GM12878 (cell line): Measurements from ENCODE around the gene CFAP65. TPM values are rescaled to one million over a fixed set of nuclear protein-coding genes. Genes with fewer than 3 reads are reported as not detected.

Experiments
- ATAC-seq: fragments of 200-7000 bp; cut with Tn5 transposase; 3 replicates; pipeline ENCODE4 v1.9.1; 2020; ENCODE audit warnings: mild to moderate bottlenecking, moderate library complexity
- BruUV-seq: library from RNA; stranded (reverse); fragments of 400-500 nt; replicated peaks from 2 replicates; lab custom pipeline; 2021; lab: Mats Ljungman, UMichigan
- CTCF ChIA-PET: fragments of 300-600 bp; sonication (Branson Sonifier 250); formaldehyde crosslinking; extraction: SDS; loops from one replicate; lab custom pipeline; 2021; ENCODE audit warnings: inconsistent platforms; lab: Yijun Ruan, JAX
- POLR2A ChIA-PET: fragments of 350-600 bp; formaldehyde crosslinking; extraction: SDS; loops from one replicate; lab custom pipeline; 2021; ENCODE audit warnings: inconsistent platforms; lab: Charles Lee
- RAD21 ChIA-PET: fragments of 300-600 bp; sonication (Branson Sonifier 250); formaldehyde crosslinking; loops from one replicate; lab custom pipeline; 2023; ENCODE audit warnings: antibody characterized with exemption; ENCODE audit not compliant: unreplicated experiment; lab: Charles Lee
- SMC1A ChIA-PET: fragments of 300-600 bp; sonication (Branson Sonifier 250); formaldehyde crosslinking; loops from one replicate; lab custom pipeline; 2023; ENCODE audit not compliant: unreplicated experiment, uncharacterized antibody; lab: Charles Lee
- DNase-seq: peaks from one replicate; pipeline ENCODE4 v3.0.0-alpha.2; 2011; ENCODE audit warnings: low read depth, low spot score
- FAIRE-seq: peaks from 3 replicates; lab custom pipeline; 2011; peaks lifted over from hg19 to GRCh38; lab: Jason Lieb, UNC
- H2AFZ ChIP-seq: 2 replicates; pipeline ENCODE4 v1.6.0; 2011; ENCODE audit warnings: low read depth, low read length, control low read depth; ENCODE audit not compliant: control insufficient read depth
- H3K27ac ChIP-seq: 2 replicates; pipeline ENCODE4 v1.5.1; 2011; ENCODE audit warnings: control low read depth; ENCODE audit not compliant: control insufficient read depth, insufficient read depth
- H3K27me3 ChIP-seq, 2 experiments: replicated peaks in 1 of 2; 2 replicates each; pipeline versions ENCODE4 v1.6.0 to v1.6.1; 2011; ENCODE audit warnings: low read length in 1 of 2; ENCODE audit not compliant: control insufficient read depth in 2 of 2, insufficient read depth in 2 of 2
- H3K36me3 ChIP-seq, 2 experiments: 2 replicates each; pipeline ENCODE4 v1.5.1; 2011; ENCODE audit warnings: low read length in 1 of 2; ENCODE audit not compliant: control insufficient read depth in 2 of 2, insufficient read depth in 2 of 2
- H3K4me1 ChIP-seq: 2 replicates; pipeline ENCODE4 v1.6.1; 2011; ENCODE audit warnings: mild to moderate bottlenecking, low read length, moderate library complexity, mixed read lengths; ENCODE audit not compliant: control insufficient read depth, insufficient read depth
- H3K4me2 ChIP-seq: 2 replicates; pipeline ENCODE4 v1.6.0; 2011; ENCODE audit warnings: control low read depth; ENCODE audit not compliant: control insufficient read depth, insufficient read depth
- H3K4me3 ChIP-seq: fragments of 200-600 bp; sonication (generic); 2 replicates; pipeline ENCODE4 v1.5.1; 2016
- H3K79me2 ChIP-seq: 2 replicates; pipeline ENCODE4 v1.6.0; 2011; ENCODE audit warnings: low read length; ENCODE audit not compliant: control insufficient read depth, insufficient read depth
- H3K9ac ChIP-seq: 2 replicates; pipeline ENCODE4 v1.8.0; 2011; ENCODE audit warnings: low read length, control low read depth, mixed read lengths; ENCODE audit not compliant: control insufficient read depth, insufficient read depth
- H3K9me3 ChIP-seq: replicated peaks from 3 replicates; pipeline ENCODE4 v1.5.1; 2011; ENCODE audit warnings: mild to moderate bottlenecking, low read length; ENCODE audit not compliant: control insufficient read depth, insufficient read depth
- H4K20me1 ChIP-seq: 2 replicates; pipeline ENCODE4 v1.6.0; 2011; ENCODE audit not compliant: control insufficient read depth, insufficient read depth
- CEBPZ ChIP-seq: fragments of 150-350 bp; IDR thresholded peaks from 2 replicates; pipeline ENCODE4 v1.6.1; 2016; ENCODE audit warnings: low read depth, low read length
- HDAC2 ChIP-seq: fragments of 200-600 bp; sonication (generic); IDR thresholded peaks from 2 replicates; pipeline ENCODE4 v1.6.1; 2017
- JUND ChIP-seq: IDR thresholded peaks from 2 replicates; pipeline ENCODE4 v1.6.1; 2012; ENCODE audit warnings: low read depth, mild to moderate bottlenecking, low read length, improper control_type of control experiment, moderate library complexity
- NFXL1 ChIP-seq: fragments of 450-650 bp; IDR thresholded peaks from 2 replicates; pipeline ENCODE4 v1.6.1; 2017; ENCODE audit warnings: antibody characterized with exemption, mild to moderate bottlenecking, borderline replicate concordance
- NKRF ChIP-seq: fragments of 450-650 bp; conservative IDR thresholded peaks from 2 replicates; pipeline ENCODE4 v1.6.1; 2017; ENCODE audit warnings: mild to moderate bottlenecking, moderate library complexity
- RELB ChIP-seq: fragments of 450-650 bp; IDR thresholded peaks from 2 replicates; pipeline ENCODE4 v1.6.1; 2017; ENCODE audit warnings: low read depth, mild to moderate bottlenecking, moderate library complexity
- SMAD5 ChIP-seq: IDR thresholded peaks from 2 replicates; pipeline ENCODE4 v1.6.1; 2016; ENCODE audit warnings: antibody characterized with exemption, low read depth
- SREBF1 ChIP-seq: IDR thresholded peaks from 2 replicates; pipeline ENCODE4 v1.6.1; 2012; ENCODE audit warnings: mild to moderate bottlenecking, low read length
- SREBF2 ChIP-seq: IDR thresholded peaks from 2 replicates; pipeline ENCODE4 v1.6.1; 2012; ENCODE audit warnings: mild to moderate bottlenecking, low read length
- STAT1 ChIP-seq: fragments of 450-650 bp; conservative IDR thresholded peaks from 2 replicates; pipeline ENCODE4 v1.6.1; 2014; ENCODE audit warnings: antibody characterized with exemption, mild to moderate bottlenecking
- ZNF622 ChIP-seq: fragments of 450-650 bp; IDR thresholded peaks from 2 replicates; pipeline ENCODE4 v1.6.1; 2017; ENCODE audit warnings: mild to moderate bottlenecking, inconsistent platforms
- WGBS: methylation state at CpG from one replicate; pipeline ENCODE4 v1.1.6; 2016; ENCODE audit warnings: low lambda C conversion rate; ENCODE audit not compliant: insufficient replicate concordance, insufficient coverage; ENCODE audit errors: missing lambda C conversion rate; 5-methylcytosine and 5-hydroxymethylcytosine counted together
- in situ Hi-C: fragments of 300-500 bp; cut with MboI; formaldehyde crosslinking; loops from 9 replicates; pipeline ENCODE4 v1.14.3; 2018; ENCODE audit warnings: mixed read lengths
- intact Hi-C: fragments of 100-400 bp; cut with micrococcal nuclease; formaldehyde crosslinking; loops from one replicate; pipeline ENCODE4 v1.14.2; 2022; ENCODE audit not compliant: unreplicated experiment
- polyA plus RNA-seq, 11 experiments: library from polyadenylated mRNA; depleted of rRNA in 4 of 11; unstranded in 6 of 11; stranded (reverse) in 5 of 11; fragments of >200 nt; fragmentation: Nextera tagmentation in 4 of 11; fragmentation: Illumina TruSeq in 1 of 11; extraction: Ambion mirVana in 4 of 11; extraction: Trizol in 1 of 11; gene quantifications; 1 replicate in 1 of 11; 2 replicates in 10 of 11; pipeline versions ENCODE4 v1.2.1 to v1.2.3, GENCODE V29; 2011 to 2016; ENCODE audit warnings: inconsistent platforms in 2 of 11, missing spikeins in 2 of 11, low read depth in 1 of 11
- total RNA-seq, 4 experiments: library from RNA; depleted of rRNA in 3 of 4; stranded (reverse); fragments of >200 nt in 3 of 4; fragmentation: Illumina TruSeq in 1 of 4; extraction: Trizol in 1 of 4; gene quantifications; 2 replicates each; pipeline versions ENCODE4 v1.2.1 to v1.2.3, GENCODE V29; 2013 to 2021
- TF ChIP-seq, protein P1 (sequence below): IDR thresholded peaks from 2 replicates; pipeline ENCODE4 v1.6.1; 2012; ENCODE audit warnings: low read depth, low read length, improper control_type of control experiment
- TF ChIP-seq, protein P2 (sequence below): fragments of 450-650 bp; formaldehyde crosslinking; IDR thresholded peaks from 2 replicates; pipeline ENCODE4 v1.5.0; 2022; ENCODE audit warnings: mild to moderate bottlenecking, missing genetic modification characterization

The CFAP65 gene
- total and polyA plus RNA-seq, 10 of the 15 experiments (the other 5 are each of a cell fraction or from before 2014, with no cell fraction given) = not detected

DNA sequence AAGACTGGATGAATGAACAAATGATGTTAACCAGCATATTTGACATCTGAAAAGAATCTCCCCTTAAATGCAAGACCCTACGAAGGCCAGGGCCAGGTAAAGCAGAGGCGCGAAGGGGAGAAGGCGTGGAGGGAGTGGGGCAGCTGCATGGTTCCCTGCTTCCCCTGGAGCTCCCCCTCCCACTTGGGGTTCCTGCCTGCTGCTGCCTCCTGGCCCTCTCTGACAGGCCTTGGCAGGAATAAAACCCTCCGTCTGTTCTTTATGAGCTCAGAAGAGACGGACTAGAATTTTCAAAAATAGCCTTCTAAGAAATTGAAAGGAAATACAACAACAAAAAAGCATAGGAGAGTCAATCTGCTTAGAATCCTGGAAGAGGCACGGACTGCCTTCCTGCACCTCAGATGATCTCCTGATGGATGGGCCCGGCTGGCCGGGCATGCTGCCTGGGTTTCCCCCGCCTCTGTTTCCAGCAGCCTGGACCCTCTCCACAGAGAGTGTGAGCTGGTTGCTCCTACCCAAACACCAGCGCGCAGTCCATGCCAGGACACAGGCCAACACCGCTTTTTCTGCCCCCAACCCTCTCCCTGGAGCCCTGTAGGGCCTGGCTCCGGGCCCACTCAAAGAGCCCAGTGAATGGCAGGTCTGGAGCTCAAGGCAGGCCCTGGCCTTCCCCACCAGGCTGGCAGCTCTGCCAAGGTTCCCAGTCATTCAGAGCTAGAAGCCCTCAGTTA lies 23.9 kb downstream of the CFAP65 start:
- DNase-seq = no peak
- ChIA-PET POLR2A (no interaction called here), SMC1A (no interaction called here), CTCF (interaction anchor here (0.9 to 1.5 kb wide), 3 partner anchors 12 to 137 kb away, joined by 3 to 4 read pairs (median 3); no protein-coding TSS in a partner anchor), RAD21 (no interaction called here)
- no peaks in the 10 kb centered on the region for H3K9me3 ChIP-seq
- WGBS = 39% methylated on average over 14 of the region's 14 CpGs
- no peaks in the 10 kb centered on the region for H3K79me2 ChIP-seq
- TF ChIP-seq SREBF1 (no peak), JUND (no peak), CEBPZ (no peak), HDAC2 (no peak), RELB (no peak), STAT1 (no peak), NKRF (no peak), SREBF2 (no peak), NFXL1 (no peak), ZNF622 (no peak), SMAD5 (no peak)
- TF ChIP-seq, protein P1, sequence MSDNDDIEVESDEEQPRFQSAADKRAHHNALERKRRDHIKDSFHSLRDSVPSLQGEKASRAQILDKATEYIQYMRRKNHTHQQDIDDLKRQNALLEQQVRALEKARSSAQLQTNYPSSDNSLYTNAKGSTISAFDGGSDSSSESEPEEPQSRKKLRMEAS = no peak
- TF ChIP-seq, protein P2, sequence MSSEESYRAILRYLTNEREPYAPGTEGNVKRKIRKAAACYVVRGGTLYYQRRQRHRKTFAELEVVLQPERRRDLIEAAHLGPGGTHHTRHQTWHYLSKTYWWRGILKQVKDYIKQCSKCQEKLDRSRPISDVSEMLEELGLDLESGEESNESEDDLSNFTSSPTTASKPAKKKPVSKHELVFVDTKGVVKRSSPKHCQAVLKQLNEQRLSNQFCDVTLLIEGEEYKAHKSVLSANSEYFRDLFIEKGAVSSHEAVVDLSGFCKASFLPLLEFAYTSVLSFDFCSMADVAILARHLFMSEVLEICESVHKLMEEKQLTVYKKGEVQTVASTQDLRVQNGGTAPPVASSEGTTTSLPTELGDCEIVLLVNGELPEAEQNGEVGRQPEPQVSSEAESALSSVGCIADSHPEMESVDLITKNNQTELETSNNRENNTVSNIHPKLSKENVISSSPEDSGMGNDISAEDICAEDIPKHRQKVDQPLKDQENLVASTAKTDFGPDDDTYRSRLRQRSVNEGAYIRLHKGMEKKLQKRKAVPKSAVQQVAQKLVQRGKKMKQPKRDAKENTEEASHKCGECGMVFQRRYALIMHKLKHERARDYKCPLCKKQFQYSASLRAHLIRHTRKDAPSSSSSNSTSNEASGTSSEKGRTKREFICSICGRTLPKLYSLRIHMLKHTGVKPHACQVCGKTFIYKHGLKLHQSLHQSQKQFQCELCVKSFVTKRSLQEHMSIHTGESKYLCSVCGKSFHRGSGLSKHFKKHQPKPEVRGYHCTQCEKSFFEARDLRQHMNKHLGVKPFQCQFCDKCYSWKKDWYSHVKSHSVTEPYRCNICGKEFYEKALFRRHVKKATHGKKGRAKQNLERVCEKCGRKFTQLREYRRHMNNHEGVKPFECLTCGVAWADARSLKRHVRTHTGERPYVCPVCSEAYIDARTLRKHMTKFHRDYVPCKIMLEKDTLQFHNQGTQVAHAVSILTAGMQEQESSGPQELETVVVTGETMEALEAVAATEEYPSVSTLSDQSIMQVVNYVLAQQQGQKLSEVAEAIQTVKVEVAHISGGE (CRISPR knock-in tag) = no peak
- H2AFZ ChIP-seq = no peak overlapping the region
- no peaks in the 10 kb centered on the region for H4K20me1 ChIP-seq
- in situ Hi-C loops (no loop called here), intact Hi-C loops (no loop called here)
- no peaks in the 10 kb centered on the region for H3K4me1 ChIP-seq
- no peak overlapping the region for H3K4me3 ChIP-seq
- H3K27me3 ChIP-seq = peaks cover 1 to 2% of the 10 kb centered on the region in 2 experiments; a peak in 1 of 4 replicates
- no peaks in the 10 kb centered on the region for H3K36me3 ChIP-seq
- no TSS peak for BruUV-seq
- H3K4me2 ChIP-seq = no peak overlapping the region
- H3K9ac ChIP-seq = no peak overlapping the region
- ATAC-seq = no peak
- no peak for FAIRE-seq
- H3K27ac ChIP-seq = no peak overlapping the region
